Stimulated activated naive CD8-positive, alpha-beta T cell treated with anti-CD3 and anti-CD28 coated beads, Interleukin-15, Interleukin-2, amounts not matched to agents 100 U/mL and 50 U/mL, for 24 hours (primary cell): Measurements from ENCODE around the gene CEACAM16.

ENCODE experiments used
- ATAC-seq: fragments of 150-1000 bp; cut with Tn5 transposase; one replicate; pipeline ENCODE4 v1.10.0; 2021
- DNase-seq: peaks from one replicate; pipeline ENCODE4 v3.0.0; 2021

The CEACAM16 gene

DNA sequence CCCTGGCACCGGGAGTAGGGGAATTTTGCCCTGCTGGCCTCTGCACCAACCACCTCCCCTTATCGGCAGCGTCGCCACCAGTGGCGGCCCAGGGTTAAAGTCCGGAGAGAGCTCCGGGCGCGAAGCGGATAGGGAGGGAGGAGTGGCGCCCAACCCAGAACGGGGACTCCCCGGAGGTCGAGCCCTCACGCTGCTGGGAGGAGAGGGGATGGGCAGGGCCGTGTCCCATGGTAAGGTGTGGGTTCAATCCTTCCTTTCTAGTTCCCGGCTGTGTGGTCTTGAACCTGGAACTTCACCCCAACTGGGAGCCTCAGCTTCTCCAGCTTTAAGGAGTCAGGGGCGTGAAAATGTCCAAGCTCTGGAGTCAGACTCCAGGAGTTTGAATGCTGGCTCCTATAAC is 26.3 kb downstream of the CEACAM16 start:
- no peak for DNase-seq
- no peak for ATAC-seq

DNA sequence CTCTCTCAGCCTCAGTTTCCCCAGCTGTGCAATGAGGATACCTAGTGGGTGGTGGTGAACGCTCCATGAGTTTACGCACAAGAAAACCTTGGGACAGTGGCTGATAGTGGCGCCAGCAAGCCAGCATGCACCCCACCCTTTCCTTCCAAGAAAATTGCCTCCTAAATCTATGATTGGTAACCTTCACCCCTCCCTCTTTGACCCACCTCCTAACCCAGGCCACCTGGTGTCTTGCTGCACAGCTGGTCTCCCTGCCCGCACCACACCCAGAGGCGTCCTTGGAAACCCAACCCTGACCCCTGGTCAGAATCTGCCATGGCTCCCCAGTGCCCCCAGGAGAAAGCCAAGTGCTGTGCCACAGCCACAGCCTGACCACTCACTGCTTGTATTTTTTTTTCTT is 26.7 kb downstream of the CEACAM16 start:
- DNase-seq (no peak), ATAC-seq (no peak)

DNA sequence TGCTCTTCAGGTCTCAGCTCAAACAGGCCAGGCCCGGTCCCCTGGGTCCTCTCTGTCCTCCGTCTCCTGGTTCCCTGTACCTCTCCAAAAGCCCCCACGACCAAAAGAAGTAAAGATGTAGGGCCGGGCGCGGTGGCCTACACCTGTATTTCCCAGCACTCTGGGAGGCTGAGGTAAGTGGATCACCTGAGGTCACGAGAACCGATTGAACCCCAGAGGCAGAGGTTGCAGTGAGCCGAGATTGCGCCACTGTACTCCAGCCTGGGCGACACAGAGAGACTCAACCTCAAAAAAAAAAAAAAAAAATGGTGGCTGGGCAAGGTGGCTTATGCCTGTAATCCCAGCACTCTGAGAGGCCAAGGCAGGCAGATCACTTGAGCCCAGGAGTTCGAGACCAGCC is 27.5 kb downstream of the CEACAM16 start:
- ATAC-seq (no peak), DNase-seq (no peak)

DNA sequence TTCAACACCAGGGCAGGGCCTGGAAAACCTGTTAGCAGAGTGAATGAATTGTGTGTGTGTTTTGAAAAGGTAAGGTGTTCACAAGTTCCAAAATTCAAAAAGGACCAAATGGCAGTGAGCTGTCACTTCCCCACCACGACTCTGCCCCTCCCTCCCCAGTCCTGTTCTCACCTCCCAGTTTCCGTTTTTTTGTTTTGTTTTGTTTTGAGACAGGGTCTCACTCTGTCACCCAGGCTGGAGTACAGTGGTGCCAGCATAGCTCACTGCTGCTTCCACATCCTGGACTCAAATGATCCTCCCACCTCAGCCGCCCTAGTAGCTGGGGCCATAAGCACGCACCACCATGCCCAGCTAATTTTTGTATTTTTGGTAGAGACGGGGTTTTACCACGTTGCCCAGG is 29.2 kb downstream of the CEACAM16 start:
- ATAC-seq (no peak), DNase-seq (no peak)

DNA sequence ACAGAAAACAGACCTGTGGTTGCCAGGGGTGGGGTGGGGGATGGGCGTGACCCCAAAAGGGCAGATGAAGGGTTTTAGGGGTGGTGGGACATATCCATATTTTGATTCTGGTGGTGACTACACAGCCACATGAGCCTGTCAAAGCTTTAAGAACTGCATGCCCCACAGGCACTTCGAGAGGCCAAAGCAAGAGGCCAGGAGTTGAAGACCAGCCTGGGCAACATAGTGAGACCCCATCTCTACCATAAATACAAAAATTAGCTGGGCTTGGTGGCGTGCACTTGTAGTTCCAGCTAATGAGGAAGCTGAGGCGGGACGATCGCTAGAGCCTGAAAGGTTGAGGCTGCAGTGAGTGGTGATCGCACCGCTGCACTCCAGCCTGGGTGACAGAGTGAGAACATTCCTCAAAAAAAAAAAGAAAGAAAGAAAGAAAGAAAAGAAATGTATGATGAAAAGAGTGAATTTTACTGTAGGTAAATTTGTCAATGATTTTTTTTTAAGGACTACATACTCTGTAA is 30.6 kb downstream of the CEACAM16 start:
- DNase-seq (no peak), ATAC-seq (no peak)

DNA sequence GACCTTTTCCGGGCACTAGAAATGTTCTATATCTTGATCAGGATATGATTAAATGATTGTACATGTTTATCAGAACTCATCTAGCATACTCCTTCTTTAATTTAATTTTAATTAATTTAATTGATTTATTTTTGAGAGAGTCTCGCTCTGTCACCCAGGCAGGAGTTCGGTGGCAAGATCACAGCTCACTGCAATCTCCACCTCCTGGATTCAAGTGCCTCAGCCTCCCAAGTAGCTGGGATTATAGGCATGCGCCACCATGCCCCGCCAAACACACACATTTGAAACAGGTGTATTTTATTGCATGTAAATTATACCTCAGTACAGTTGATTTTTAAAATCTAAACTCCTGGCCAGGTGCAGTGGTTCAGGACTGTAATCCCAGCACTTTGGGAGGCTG is 32.1 kb downstream of the CEACAM16 start:
- DNase-seq (no peak), ATAC-seq (no peak)

DNA sequence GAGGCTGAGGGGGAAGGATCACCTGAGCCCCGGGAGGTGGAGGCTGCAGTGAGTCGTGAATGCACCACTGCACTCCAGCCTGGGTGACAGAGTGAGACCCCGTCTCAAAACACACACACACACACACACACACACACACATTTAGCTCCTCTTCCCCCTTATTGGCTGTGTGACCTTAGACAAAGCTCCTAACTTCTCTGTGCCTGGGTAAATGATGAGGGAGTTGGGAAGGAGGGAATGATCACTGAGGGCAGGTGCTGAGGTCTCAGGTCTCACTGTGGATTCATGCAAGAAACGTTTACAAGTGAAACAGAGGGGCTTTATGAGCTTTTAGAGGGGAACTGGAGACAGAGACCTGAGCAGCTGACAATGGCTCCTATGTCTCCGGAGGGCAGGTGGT is 32.7 kb downstream of the CEACAM16 start:
- ATAC-seq (no peak), DNase-seq (no peak)

DNA sequence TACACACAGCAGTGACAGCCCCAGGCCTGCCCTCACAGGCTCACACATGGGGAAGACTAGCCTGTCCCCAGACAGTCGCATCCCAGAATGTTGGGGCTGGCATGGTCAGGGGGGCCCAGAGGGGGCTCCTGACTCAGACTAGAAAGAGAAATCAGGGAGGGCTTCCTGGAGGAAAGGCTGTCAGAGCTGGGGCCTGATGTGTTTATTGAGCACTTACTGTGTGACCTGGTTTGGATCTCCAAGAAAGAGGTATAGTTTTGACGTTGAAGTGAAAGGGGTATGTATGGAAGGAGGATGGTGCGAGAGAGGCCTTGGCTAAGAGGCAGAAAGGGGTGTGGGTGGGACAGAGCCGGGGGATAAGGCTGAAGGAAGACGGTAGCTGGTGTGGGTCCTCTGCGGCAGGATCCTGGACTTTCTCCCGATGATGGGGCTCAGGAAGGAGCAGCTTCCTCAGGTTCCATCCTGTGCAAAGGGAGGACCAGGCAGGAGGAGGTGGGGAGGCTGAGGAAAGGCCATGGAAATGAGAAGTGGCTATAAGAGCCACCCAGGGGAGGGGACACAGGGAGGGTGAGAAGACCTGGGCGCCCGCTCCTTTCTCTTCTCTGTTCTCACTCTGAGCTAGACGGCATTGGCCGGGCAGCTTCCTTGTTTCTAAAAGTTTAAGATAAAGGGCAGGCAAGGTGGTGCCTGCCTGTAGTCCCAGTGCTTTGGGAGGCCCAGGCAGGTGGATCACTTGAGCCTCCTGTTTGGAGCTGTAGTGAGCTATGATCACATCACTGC is 33.5 kb downstream of the CEACAM16 start:
- no peak for ATAC-seq
- DNase-seq = no peak

DNA sequence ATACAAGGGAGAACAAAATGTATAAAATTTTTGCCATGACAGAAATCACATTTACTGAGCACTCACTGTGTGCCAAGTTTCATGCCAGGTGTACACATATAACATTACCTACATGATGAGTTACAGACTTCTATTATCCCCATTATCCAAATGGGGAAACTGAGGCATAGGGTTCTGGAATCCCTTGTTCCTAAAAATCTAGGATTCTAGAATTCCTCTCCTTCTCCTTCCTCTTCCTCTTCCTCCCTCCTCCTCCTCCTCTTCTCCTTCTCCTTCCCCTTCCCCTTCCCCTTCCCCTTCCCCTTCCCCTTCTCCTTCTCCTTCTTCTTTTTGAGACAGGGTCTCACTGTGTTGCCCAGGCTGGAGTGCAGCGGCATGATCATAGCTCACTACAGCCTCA is 35.4 kb downstream of the CEACAM16 start:
- DNase-seq (no peak), ATAC-seq (no peak)

DNA sequence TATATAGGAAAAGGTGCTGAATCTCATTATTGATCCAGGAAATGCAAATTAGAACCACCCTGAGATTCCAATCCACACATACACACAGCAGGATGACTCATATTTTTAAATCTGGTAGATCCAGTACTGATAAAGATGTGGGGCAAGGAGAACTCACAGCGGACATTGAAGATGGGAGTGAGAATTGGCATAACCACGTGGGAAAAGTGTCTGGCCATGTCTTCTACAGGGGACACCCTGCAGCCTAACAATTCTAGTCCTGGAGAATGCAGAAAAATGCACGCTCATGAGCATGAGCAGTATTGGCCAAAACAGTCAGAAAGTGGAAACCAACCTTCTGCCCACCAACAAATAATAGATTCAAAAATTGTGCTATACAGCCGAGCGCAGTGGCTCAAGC is 36.1 kb downstream of the CEACAM16 start:
- DNase-seq = no peak
- ATAC-seq = no peak

DNA sequence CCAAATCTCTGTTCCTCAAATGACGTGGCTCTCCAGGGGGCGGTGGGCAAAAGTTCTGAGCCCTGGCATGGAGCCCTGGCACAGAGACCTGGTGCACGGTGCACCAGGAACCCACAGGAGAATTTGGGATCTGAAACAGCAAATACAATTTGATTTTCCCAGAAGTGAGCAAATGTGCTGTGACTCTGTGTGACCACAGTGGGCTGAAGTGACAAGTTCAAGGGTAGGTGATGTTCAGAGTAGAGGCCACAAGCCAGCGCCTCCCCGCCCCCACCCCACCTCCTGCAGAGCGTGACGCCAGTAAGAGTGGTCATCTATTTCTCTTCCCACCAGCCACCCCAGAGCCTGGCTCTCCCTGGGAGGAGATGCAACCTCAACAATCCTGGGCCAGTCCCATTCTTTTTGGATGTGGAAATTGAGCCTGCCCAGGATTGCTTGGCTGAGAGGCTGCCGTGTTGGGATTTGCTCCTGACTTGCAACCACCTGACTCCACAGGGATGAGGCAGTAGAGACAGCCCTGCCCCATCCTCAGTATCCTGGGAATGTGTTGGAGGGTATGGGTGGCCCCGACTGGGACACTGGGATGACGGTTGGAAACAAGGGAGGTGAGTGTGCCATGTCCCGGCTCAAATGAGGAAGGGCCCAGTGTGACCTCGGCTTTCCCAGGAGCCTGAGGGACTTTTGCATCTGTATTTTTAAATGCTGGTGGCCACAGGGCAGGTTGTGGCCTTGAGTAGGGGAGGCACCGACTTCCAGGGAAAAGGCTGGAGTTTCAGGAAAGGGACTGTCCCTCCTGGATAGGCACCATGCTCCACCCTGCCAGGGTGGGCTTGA is 38.5 kb downstream of the CEACAM16 start:
- no peak for ATAC-seq
- DNase-seq = no peak

DNA sequence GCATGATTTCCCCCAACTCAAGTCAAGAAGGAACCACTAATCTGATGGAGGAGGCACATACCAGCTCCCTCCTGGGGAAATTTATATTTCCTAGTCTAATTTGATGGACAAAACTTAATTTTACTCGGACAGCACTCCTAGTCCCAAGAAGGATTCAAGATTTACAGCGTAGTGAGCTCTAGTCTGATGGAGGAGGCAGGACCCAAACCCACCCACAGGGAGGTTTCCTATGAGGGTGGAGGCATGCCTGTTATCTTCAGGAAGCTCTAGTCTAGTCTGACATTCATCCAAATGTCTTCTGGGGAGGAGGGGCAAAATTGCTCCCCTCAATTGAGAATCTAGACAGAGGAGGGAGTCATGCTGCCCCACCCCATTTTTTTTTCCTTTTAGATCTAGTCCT is 39.2 kb downstream of the CEACAM16 start:
- ATAC-seq (no peak), DNase-seq (no peak)

DNA sequence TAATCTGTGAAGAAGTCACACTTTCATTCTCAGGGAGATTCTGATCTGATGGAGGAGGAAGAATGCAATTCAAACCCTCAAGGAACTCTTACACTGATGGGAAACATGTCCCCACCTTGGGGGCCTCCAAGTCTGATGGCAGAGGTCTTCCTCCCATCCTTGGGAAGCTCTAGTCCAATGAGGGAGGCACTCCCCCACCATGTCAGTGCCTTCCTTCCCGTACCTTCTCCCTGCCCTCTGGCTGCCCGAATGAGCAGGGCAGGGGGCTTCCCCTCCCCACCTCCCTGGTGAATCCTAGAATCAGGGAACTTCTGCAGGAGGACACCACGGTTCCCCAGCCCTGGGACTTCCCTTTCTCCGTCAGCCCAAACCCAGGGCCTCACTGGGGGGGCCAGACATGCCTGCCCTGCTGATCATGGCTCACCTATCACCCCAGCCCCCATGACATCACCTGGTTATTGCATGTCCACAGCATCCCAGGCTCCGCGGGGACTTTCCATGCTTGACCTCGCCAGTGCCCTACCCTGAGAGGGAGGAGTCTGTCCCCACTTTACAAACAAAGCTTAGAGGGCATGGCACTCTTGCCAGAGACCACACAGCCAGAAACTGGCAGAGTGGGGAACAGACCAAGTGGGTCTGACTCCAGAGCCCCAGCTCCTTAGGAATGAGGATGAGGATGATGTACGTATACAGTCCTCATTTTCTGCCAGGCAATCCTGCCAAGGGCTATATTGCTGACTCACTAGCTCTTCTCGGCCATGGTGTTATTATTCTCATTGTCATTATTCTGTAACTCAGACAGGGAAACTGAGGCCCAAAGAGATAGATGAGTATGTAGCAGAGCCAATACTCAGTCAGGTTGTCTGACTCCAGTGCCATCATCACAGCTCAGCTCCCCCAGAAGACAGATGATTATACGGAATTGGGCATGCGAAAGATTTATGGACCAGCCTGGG is 39.9 kb downstream of the CEACAM16 start:
- ATAC-seq (no peak), DNase-seq (no peak)

DNA sequence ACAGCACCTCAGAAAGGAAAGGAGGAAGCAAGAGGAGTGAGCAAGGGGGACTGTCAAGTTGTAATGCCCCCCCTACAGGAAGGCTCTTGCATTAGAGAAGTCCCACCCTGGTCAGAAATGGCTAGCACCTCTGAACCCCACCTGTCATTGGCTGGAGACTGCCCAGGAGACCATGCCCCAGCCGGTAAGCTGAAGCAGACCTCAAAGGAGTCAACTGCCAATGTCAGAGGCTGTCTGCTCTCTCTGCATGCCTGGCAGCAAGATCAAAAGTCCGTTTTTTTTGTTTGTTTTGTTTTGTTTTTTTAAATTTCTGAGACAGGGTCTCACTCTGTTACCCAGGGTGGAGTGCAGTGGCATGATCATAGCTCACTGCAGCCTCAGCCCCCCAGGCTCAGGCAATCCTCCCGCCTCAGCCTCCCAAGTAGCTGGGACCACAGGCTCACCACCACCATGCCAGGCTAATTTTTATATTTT is 41.4 kb downstream of the CEACAM16 start:
- DNase-seq (no peak), ATAC-seq (no peak)

DNA sequence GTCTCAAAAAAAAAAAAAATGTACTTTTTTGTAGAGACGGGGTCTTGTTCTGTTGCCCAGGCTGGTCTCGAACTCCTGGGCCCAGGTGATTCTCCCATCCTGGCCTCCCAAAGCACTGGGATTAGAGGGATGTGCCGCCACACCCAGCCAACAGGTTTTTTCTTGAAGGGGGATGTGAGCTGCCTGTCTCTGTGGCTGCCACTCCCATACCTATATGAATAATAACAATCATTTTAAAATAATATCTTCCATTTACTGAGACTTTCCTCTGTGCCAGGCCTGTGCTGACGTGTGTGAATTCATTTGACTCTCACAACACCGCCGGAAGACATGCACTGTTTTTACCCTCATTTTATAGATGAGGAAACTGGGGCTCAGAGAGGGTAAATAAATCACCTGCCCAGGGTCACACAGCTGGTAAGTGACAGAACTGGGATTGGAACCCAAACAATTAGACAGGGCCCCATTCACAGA is 42.3 kb downstream of the CEACAM16 start:
- ATAC-seq = peak; percentile 15
- no peak for DNase-seq

DNA sequence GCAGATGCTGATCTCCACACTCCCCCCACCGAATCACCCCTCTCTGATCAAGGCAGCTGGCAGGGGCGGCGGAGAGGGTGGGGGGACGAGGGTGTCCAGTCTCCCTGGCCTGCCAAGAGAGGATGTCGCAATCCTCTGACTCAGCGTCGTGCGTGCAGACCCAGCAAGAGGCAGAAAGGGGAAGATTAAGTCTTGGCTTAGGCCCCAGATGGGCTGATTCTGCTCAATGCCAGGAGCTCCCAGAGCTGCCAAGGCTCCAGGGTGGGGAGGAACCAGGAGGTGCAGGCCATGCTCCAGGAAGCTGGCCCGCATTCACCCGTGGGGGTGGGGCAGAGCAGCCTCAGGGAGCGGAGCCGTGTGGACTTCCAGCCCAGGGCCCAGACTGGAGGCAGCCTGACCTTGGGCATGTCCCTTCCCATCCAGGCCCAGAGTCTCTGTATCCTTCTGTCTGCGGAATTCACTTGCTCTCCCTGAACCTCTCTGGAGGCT is 42.9 kb downstream of the CEACAM16 start:
- ATAC-seq (peak; percentile 25), DNase-seq (no peak)

DNA sequence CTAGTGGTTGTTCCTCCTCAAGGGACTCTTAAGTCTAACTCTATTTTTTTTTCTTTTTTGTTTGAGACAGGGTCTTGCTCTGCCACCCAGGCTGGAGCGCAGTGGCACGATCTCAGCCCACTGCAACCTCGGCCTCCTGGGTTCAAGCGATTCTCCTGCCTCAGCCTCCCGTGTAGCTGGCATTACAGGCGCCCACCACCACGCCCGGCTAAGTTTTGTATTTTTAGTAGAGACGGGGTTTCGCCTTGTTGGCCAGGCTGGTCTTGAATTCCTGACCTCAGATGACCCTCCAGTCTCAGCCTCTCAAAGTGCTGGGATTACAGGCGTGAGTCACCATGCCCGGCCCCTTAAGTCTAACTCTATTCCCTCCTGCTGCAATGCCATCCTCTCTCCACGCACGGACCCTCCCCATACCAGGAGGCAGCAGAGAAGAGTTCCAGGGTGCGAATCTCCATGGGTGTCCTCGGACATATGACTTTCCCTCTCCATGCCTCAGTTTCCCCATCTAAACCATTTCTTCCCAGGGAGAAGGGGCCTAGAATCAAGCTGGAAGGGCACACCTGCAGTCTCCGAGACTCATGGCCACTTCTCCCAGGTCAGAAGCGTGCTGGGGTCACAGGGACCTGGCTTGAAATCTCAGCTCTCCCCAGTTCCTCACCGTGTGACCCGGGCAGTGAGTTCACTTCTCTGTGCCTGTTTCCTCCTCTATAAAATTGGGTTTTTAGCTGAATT is 43.5 kb downstream of the CEACAM16 start:
- no peak for DNase-seq
- no peak for ATAC-seq

DNA sequence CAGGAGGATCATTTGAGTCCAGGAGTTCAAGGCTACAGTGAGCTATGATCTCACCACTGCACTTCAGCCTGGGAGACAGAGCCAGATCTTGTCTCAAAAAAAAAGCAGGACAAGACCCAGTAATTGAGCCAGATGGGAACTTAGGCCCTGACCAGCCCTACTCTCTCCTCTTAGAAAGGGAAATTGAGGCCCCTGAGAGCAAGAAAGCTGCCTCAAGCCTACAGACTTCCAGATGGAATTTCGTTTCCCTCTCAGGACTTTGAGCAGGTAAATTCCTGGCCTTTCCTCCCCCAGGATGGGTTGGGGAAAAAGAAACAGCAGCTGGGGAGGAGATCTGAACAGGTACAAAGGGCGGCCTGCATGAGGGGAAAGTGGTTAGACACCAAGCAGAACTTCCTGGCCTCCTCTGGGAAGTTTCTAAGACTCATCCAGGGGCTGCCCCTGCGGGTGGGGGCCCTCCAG is 46.0 kb downstream of the CEACAM16 start:
- DNase-seq (no peak), ATAC-seq (no peak)

DNA sequence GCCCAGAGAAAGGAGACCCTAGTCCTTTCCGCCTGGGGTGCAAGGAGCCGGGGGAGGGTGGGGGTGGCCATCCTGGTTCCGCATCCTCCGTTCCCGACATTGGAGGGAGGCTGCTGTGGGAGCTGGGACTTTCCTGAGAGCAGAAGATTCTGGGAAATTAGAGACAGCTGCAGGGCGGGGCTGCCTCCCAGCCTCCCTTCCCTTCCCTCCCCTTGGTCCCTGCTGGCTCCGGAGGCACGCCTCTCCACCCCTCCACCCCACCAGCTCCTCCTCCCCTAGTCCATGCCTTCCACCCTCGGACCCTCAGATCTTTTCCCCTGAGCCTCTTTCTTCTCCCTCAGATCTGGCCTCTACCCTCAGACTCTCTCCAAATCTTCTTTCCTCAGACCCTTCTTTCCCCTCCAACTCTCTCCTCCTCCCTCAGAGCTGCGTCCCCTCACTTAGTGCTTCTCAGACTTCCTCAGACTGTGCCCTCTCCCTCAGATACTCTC is 46.4 kb downstream of the CEACAM16 start:
- ATAC-seq (no peak), DNase-seq (no peak)

DNA sequence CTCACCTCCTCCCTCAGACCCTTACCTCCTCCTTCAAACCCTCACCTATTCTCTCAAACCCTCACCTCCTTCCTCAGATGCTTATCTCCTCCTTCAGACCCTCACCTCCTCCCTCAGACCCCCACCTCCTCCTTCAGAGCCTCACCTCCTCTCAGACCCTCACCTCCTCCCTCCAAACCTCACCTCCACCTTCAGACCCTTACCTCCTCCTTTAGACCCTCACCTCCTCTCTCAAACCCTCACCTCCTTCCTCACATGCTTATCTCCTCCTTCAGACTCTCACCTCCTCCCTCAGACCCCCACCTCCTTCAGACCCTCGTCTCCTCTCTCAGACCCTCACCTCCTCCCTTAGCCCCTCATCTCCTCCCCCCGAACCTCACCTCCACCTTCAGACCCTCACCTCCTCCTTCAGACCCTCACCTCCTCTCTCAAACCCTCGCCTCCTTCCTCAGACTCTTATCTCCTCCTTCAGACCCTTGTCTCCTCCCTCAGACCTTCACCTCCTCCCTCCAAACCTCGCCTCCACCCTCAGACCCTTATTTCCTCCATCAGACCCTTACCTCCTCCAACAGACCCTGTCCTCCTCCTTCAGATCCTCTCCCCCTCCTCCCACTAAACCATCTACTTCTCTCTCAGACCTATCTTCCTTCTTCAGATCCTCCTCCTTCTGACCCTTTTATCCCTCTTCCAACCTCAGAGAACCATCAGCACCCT is 47.1 kb downstream of the CEACAM16 start:
- DNase-seq = no peak

More for the DNA sequence above, 47.1 kb downstream of the CEACAM16 start:
- ATAC-seq = no peak
